ENCODE data around the gene EPB41L2. TPM values are rescaled to one million over a fixed set of nuclear protein-coding genes. Genes with fewer than 3 reads are reported as not detected.

Gene EPB41L2
- total RNA-seq, 1 donor from 2014 or later: 16.5 TPM

- H3K27me3 Mint-ChIP-seq: no peaks in the 10 kb centered on the region
- H3K4me1 Mint-ChIP-seq: no peaks in the 10 kb centered on the region
- DNase-seq: no peak
- intact Hi-C loops (cut with micrococcal nuclease): no loop called here
- no peak overlapping the region for H3K27ac Mint-ChIP-seq
- no peaks in the 10 kb centered on the region for H3K9me3 Mint-ChIP-seq
- no peaks in the 10 kb centered on the region for H3K36me3 Mint-ChIP-seq (ENCODE audit: low read depth)
- H3K4me3 Mint-ChIP-seq: no peak overlapping the region
These were observed 197.3 kb downstream of the EPB41L2 start for GRCh38 chr6:130865793-130866192.

- Mint-ChIP-seq H3K27me3 (no peaks in the 10 kb centered on the region), H3K4me1 (no peaks in the 10 kb centered on the region), H3K36me3 (ENCODE audit: low read depth) (no peaks in the 10 kb centered on the region), H3K27ac (no peak overlapping the region), H3K4me3 (no peak overlapping the region), H3K9me3 (no peaks in the 10 kb centered on the region)
- peak; percentile 33 for DNase-seq
- intact Hi-C loops (cut with micrococcal nuclease): no loop called here
These were observed 198.7 kb downstream of the EPB41L2 start for GRCh38 chr6:130864344-130864743.

GRCh38 chr6:130863415-130864230 lies 199.4 kb downstream of the EPB41L2 start:
- Mint-ChIP-seq H3K4me3 (no peak overlapping the region), H3K4me1 (no peaks in the 10 kb centered on the region), H3K36me3 (ENCODE audit: low read depth) (no peaks in the 10 kb centered on the region), H3K9me3 (no peaks in the 10 kb centered on the region), H3K27me3 (no peaks in the 10 kb centered on the region), H3K27ac (no peak overlapping the region)
- intact Hi-C loops (cut with micrococcal nuclease): no loop called here
- no peak for DNase-seq

DNA sequence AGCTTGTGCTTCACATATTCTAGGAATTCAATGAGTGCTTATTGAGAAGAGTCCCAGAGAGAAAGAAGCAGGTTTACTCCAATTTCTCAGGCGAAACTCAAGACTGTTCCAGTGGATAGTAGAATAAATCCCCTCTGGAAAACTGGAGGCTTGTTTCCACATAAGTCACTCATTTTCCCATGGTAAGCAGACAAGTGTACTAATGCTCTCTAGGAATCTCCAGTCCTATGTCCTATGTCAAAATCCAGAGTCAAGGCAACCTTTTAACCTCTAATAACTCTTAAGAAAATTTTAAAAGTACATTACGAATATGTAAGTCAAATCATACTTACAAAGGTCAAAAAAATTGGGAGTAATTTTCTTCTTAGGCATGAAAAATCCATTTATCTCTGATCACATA lies 200.7 kb downstream of the EPB41L2 start:
- no peak overlapping the region for H3K4me3 Mint-ChIP-seq
- intact Hi-C loops (cut with micrococcal nuclease): no loop called here
- H3K27me3 Mint-ChIP-seq: no peaks in the 10 kb centered on the region
- H3K27ac Mint-ChIP-seq: no peak overlapping the region
- no peaks in the 10 kb centered on the region for H3K4me1 Mint-ChIP-seq
- no peak for DNase-seq
- H3K9me3 Mint-ChIP-seq: no peaks in the 10 kb centered on the region
- H3K36me3 Mint-ChIP-seq (ENCODE audit: low read depth): no peaks in the 10 kb centered on the region

GRCh38 chr6:130859161-130859867 lies 203.7 kb downstream of the EPB41L2 start:
- Mint-ChIP-seq H3K27me3 (no peaks in the 10 kb centered on the region), H3K9me3 (no peaks in the 10 kb centered on the region)

GRCh38 chr6:130858498-130859160 lies 204.4 kb downstream of the EPB41L2 start:
- Mint-ChIP-seq H3K27me3 (no peaks in the 10 kb centered on the region), H3K9me3 (no peaks in the 10 kb centered on the region), H3K4me3 (no peak overlapping the region), H3K36me3 (ENCODE audit: low read depth) (no peaks in the 10 kb centered on the region), H3K27ac (no peak overlapping the region), H3K4me1 (no peaks in the 10 kb centered on the region)
- intact Hi-C loops (cut with micrococcal nuclease): no loop called here
- peak; percentile 38 for DNase-seq

More at GRCh38 chr6:130859161-130859867, 203.7 kb downstream of the EPB41L2 start:
- Mint-ChIP-seq H3K36me3 (ENCODE audit: low read depth) (no peaks in the 10 kb centered on the region), H3K4me1 (no peaks in the 10 kb centered on the region), H3K4me3 (no peak overlapping the region), H3K27ac (no peak overlapping the region)
- DNase-seq: no peak
- intact Hi-C loops (cut with micrococcal nuclease): no loop called here

DNA sequence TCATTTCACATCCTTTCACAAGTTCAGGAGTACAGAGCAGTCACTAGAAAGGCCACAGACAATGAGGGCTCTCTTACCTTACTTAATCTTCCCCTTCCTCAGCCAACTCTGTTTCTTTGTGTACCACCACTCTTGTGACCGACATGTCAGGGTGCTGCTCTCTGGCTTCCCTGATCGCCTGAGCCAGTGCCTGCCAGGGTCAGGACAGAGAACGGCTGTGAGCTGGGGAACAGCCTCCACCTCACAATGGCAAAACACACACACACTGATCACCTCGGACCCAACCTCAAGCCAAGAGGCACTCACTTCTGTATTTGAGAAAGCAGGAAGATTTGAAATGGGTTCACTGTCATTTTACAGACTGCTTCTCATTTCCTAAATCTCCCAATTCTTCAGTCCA lies 205.0 kb downstream of the EPB41L2 start:
- Mint-ChIP-seq H3K4me3 (no peak overlapping the region), H3K4me1 (no peaks in the 10 kb centered on the region), H3K27ac (no peak overlapping the region), H3K36me3 (ENCODE audit: low read depth) (no peaks in the 10 kb centered on the region), H3K9me3 (no peaks in the 10 kb centered on the region), H3K27me3 (no peaks in the 10 kb centered on the region)
- intact Hi-C loops (cut with micrococcal nuclease): no loop called here
- no peak for DNase-seq

DNA sequence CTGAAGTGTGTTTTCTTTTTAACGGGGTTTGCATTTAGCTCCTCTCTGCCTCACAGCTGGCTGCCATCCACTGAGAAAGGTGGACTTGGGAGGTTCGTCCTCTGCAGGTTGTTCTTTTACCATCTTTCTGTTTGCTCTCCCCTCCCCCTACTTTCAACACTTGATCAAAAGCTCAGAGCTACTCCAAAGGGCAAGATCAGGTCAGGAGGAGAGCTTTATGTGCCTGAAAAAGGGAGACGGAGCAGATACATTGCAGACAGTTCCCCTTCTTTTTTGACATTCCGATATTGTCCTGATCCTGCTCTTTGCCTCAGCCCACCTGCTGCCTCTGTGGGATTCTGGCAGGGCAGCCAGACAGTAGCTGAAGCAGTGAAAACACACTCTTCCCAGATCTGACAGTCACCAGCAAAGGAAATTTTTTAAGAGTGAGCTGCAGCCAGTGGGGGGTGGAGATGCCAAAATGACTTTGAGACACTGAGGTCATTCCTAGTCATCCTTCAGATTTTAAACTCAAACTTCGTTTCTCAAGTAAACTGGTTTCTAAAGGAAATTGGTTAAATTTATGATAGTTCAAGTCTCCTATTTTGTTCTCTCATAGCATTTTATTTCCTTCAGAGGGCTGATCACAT lies 209.4 kb downstream of the EPB41L2 start:
- Mint-ChIP-seq H3K4me3 (no peak overlapping the region), H3K27ac (no peak overlapping the region), H3K36me3 (ENCODE audit: low read depth) (no peaks in the 10 kb centered on the region), H3K9me3 (no peaks in the 10 kb centered on the region), H3K27me3 (no peaks in the 10 kb centered on the region), H3K4me1 (peaks cover 11% of the 10 kb centered on the region)
- DNase-seq: no peak
- intact Hi-C loops (cut with micrococcal nuclease): no loop called here

DNA sequence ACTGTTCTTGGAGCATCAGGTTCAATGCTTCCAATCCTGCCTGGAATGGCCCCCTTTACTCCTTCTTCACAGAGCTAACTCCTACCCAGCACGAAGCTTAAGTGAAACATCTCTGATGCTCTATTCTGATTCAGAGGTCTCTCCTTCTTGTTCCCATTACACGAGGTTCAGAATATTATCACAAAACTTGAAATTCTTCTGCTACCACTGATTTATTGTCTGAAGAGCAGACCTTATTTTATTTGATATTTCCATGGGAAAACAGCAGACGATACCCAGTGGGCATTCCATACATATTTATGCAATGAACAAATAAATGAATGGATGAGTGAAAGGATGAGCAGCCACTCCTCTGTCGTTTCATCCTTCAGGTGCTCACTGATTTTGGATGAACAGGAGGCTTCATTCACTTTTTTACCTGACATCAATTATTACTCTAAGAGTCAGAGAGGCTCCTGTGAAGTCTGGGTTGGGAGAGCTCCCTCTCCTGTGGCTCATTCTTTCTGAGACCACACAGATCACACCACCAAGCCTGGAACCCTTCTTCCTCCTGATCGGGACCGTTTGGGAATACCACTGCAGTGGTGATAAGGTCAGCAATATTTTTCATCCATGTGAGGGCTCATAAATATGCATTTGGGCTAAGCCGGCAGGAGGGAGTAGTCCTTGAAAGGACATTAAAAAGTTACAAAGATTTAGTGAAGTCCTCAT lies 210.0 kb downstream of the EPB41L2 start:
- Mint-ChIP-seq H3K27ac (no peak overlapping the region), H3K4me3 (no peak overlapping the region), H3K9me3 (no peaks in the 10 kb centered on the region), H3K4me1 (peaks cover 12% of the 10 kb centered on the region), H3K36me3 (ENCODE audit: low read depth) (no peaks in the 10 kb centered on the region), H3K27me3 (no peaks in the 10 kb centered on the region)
- intact Hi-C loops (cut with micrococcal nuclease): no loop called here
- DNase-seq: no peak

DNA sequence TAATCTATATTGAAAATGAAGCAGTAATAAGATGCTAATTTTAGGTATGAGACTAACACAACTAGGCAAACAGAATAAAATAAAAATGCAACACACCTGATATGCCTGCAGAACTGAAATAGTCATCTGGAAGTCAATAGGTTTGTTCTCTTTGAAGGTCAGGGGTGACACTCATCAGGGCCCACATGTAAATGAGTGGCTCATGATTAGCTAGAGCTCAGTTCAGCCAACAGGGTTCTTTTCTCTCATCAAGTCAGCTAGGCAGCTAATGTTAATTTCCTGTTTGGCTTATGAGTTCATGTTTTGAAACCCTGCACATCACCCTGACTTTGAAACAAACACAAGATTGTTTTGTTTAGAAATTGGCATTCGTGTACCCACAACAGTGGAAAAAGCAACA lies 212.0 kb downstream of the EPB41L2 start:
- intact Hi-C loops (cut with micrococcal nuclease): no loop called here
- Mint-ChIP-seq H3K9me3 (no peaks in the 10 kb centered on the region), H3K27ac (no peak overlapping the region), H3K27me3 (no peaks in the 10 kb centered on the region), H3K36me3 (ENCODE audit: low read depth) (no peaks in the 10 kb centered on the region), H3K4me1 (peaks cover 12% of the 10 kb centered on the region), H3K4me3 (no peak overlapping the region)
- DNase-seq: no peak

DNA sequence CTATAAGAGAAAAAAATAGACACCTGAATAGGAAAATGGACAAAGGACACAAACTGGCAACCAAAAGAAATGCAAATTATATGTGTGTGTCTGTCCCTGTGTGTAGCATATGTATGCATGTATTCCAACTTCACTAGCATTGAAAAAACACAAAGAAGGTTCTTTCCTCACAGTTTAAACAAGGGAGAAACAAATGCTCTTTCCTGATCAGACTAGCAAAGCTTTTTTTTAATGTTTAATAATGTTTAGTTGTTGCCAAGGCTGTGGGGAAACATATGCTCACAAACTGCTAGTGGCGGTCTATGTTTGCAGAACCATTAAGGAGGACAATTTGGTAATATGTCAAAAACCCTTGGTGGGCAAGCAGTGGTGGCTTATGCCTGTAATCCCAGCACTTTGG lies 213.5 kb downstream of the EPB41L2 start:
- Mint-ChIP-seq H3K27ac (no peak overlapping the region), H3K36me3 (ENCODE audit: low read depth) (no peaks in the 10 kb centered on the region), H3K9me3 (no peaks in the 10 kb centered on the region), H3K4me1 (peaks cover 12% of the 10 kb centered on the region), H3K27me3 (no peaks in the 10 kb centered on the region), H3K4me3 (no peak overlapping the region)
- no peak for DNase-seq
- intact Hi-C loops (cut with micrococcal nuclease): loop anchor here (10.0 kb wide), 2 partner anchors 815 to 915 kb away; no protein-coding TSS in a partner anchor

DNA sequence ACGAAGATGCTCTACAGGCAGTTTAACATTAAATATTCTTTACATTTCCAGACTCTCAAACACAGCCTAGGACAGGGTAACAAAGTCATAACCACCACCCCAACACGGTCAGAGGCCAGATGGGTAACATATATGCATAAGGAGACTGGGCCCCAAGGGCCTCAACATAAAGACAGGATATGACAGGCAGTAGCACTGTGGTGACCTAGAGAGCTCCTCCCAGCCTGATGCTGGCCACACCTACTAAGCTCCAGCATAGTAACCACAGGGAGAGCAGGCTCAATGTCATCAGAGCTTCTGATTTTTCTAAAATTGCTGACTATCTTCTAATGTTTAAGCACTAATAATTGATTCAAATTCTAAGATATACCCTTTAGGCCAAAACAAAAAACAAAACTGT lies 214.1 kb downstream of the EPB41L2 start:
- Mint-ChIP-seq H3K9me3 (no peaks in the 10 kb centered on the region), H3K27me3 (no peaks in the 10 kb centered on the region), H3K27ac (no peak overlapping the region), H3K36me3 (ENCODE audit: low read depth) (no peaks in the 10 kb centered on the region), H3K4me3 (no peak overlapping the region), H3K4me1 (peaks cover 12% of the 10 kb centered on the region)
- peak; percentile 83 for DNase-seq
- intact Hi-C loops (cut with micrococcal nuclease): loop anchor here (10.0 kb wide), 2 partner anchors 814 to 914 kb away; no protein-coding TSS in a partner anchor

All from activated CD4-positive, alpha-beta T cell treated with anti-CD3 and anti-CD28 coated beads, Interleukin-2, amount 10 ng/mL, durations not matched to agents 24 days and 14 days (primary cell).